Vagina (tissue), 2 donors: Measurements from ENCODE around the gene THBD. TPM values are rescaled to one million over a fixed set of nuclear protein-coding genes. Genes with fewer than 3 reads are reported as not detected.

Source experiments
- DNase-seq, 2 donors: peaks; one replicate each; pipeline ENCODE4 v3.0.0-alpha.2; 2017; ENCODE audit errors: extremely low spot score in 2 of 2
- H3K27ac ChIP-seq: fragments of 200-600 bp; sonication (generic); one replicate; pipeline ENCODE4 v1.5.1; 2019
- H3K27me3 ChIP-seq: fragments of 200-600 bp; sonication (generic); one replicate; pipeline ENCODE4 v1.5.1; 2019
- H3K36me3 ChIP-seq, 2 donors: fragments of 200-600 bp; sonication (generic); one replicate each; pipeline ENCODE4 v1.5.1; 2017 to 2019
- H3K4me1 ChIP-seq: fragments of 200-600 bp; sonication (generic); one replicate; pipeline ENCODE4 v1.5.1; 2019
- H3K4me3 ChIP-seq, 2 donors: fragments of 200-600 bp; sonication (generic); 1 replicate in 1 of 2; 2 replicates in 1 of 2; pipeline ENCODE4 v1.5.1; 2016 to 2019
- H3K9me3 ChIP-seq: fragments of 200-600 bp; sonication (generic); one replicate; pipeline ENCODE4 v1.5.1; 2019
- POLR2A ChIP-seq, 2 donors: fragments of 450-650 bp; IDR thresholded peaks; one replicate each; pipeline ENCODE4 v1.6.1; 2017; ENCODE audit warnings: antibody characterized with exemption in 2 of 2, mild to moderate bottlenecking in 2 of 2, moderate library complexity in 2 of 2
- POLR2AphosphoS5 ChIP-seq, 2 donors: sonication (generic); formaldehyde crosslinking; IDR thresholded peaks; one replicate each; pipeline ENCODE4 v1.9.0; 2017; ENCODE audit warnings: antibody characterized with exemption in 2 of 2, mild to moderate bottlenecking in 2 of 2, low read depth in 1 of 2; ENCODE audit not compliant: insufficient read depth in 1 of 2
- intact Hi-C: fragments of 100-400 bp; cut with DNase I; formaldehyde crosslinking; loops from one replicate; pipeline ENCODE4 v1.15.1; 2023
- total RNA-seq: library from RNA; depleted of rRNA; stranded (reverse); fragments of >200 nt; gene quantifications from one replicate; pipeline ENCODE4 v1.2.3, GENCODE V29; 2016
- TF ChIP-seq, protein P1 (sequence below), 3 experiments: fragments of 450-650 bp in 2 of 3; fragments of 200-600 bp in 1 of 3; sonication (generic) in 1 of 3; IDR thresholded peaks; one replicate each; pipeline ENCODE4 v1.5.1; 2017 to 2019; ENCODE audit warnings: antibody characterized with exemption in 3 of 3, mild to moderate bottlenecking in 2 of 3, moderate library complexity in 2 of 3

Gene THBD
- total RNA-seq, 1 donor from 2014 or later, result 76.9 TPM

DNA sequence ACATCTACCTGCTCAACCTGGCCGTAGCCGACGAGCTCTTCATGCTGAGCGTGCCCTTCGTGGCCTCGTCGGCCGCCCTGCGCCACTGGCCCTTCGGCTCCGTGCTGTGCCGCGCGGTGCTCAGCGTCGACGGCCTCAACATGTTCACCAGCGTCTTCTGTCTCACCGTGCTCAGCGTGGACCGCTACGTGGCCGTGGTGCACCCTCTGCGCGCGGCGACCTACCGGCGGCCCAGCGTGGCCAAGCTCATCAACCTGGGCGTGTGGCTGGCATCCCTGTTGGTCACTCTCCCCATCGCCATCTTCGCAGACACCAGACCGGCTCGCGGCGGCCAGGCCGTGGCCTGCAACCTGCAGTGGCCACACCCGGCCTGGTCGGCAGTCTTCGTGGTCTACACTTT lies 13.7 kb downstream of the THBD start:
- H3K9me3 ChIP-seq, result no peaks in the 10 kb centered on the region
- no peak overlapping the region for H3K4me3 ChIP-seq
- no peaks in the 10 kb centered on the region for H3K36me3 ChIP-seq
- TF ChIP-seq POLR2AphosphoS5 (IDR thresholded peaks at IDR 0.05; ENCODE audit: insufficient read depth in 1 of 2, low read depth in 1 of 2) (no peak), POLR2A (IDR thresholded peaks at IDR 0.05) (no peak)
- TF ChIP-seq, protein P1, sequence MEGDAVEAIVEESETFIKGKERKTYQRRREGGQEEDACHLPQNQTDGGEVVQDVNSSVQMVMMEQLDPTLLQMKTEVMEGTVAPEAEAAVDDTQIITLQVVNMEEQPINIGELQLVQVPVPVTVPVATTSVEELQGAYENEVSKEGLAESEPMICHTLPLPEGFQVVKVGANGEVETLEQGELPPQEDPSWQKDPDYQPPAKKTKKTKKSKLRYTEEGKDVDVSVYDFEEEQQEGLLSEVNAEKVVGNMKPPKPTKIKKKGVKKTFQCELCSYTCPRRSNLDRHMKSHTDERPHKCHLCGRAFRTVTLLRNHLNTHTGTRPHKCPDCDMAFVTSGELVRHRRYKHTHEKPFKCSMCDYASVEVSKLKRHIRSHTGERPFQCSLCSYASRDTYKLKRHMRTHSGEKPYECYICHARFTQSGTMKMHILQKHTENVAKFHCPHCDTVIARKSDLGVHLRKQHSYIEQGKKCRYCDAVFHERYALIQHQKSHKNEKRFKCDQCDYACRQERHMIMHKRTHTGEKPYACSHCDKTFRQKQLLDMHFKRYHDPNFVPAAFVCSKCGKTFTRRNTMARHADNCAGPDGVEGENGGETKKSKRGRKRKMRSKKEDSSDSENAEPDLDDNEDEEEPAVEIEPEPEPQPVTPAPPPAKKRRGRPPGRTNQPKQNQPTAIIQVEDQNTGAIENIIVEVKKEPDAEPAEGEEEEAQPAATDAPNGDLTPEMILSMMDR (IDR thresholded peaks at IDR 0.05), result no peak
- H3K27me3 ChIP-seq, result peaks cover 5% of the 10 kb centered on the region
- peaks cover 4% of the 10 kb centered on the region for H3K4me1 ChIP-seq
- no peak for DNase-seq
- intact Hi-C loops, result no loop called here
- no peak overlapping the region for H3K27ac ChIP-seq

DNA sequence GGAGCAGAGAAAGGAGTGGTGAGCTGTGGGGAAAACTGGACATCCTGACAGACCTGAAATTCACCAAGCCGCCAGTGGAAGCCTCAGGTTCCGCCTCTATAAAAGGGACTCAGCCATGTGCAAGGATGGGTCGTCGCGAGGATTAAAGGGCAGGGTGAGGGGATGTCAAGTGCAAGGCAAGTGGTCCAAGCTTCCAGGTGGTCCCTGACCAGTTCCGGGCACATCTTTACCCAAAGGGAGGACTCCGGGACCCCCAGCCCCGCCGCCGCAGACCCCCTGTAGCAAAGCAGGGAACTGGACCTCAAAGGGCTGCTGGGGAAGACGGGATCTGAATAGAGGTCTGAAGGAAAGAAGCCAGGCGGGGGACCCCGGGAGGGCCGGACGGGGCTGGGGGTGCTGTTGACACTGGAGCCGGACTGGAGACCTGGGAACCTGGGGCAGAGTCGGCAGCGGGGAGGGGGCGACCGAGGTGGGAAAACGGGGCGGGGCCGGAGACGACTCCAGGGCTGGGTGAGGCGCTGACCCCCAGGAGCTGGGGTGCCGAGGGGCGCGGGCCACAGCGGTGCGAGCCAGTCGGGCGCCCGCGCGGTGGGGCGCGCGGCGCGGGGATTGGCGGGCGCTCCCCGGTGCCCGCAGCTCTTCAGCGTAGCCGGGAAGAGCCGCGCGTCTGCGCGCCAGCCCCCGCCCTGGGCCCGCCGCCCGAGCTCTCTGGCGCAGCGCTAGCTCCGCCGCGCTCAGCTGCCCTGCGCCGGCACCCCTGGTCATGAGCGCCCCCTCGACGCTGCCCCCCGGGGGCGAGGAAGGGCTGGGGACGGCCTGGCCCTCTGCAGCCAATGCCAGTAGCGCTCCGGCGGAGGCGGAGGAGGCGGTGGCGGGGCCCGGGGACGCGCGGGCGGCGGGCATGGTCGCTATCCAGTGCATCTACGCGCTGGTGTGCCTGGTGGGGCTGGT lies 14.5 kb downstream of the THBD start, which contains the start of gene SSTR4:
Gene SSTR4 (plus strand): TSS at position 592 of the 951 bp plus-strand sequence. CDS start 172 bp downstream, at position 764.
- Histone ChIP-seq H3K4me3 (peak within 1 kb of the TSS in 1 of 2 donors; percentile 13), H3K9me3 (no peaks in the 10 kb centered on the region), H3K27me3 (peaks cover 5% of the 10 kb centered on the region), H3K36me3 (no peaks in the 10 kb centered on the region), H3K4me1 (peaks cover 4% of the 10 kb centered on the region), H3K27ac (no peak within 1 kb of the TSS)
- intact Hi-C loops, result no loop called here
- TF ChIP-seq POLR2A (IDR thresholded peaks at IDR 0.05) (no peak), POLR2AphosphoS5 (IDR thresholded peaks at IDR 0.05; ENCODE audit: insufficient read depth in 1 of 2, low read depth in 1 of 2) (no peak)
- TF ChIP-seq, protein P1 (IDR thresholded peaks at IDR 0.05), result no peak
- no peak for DNase-seq

DNA sequence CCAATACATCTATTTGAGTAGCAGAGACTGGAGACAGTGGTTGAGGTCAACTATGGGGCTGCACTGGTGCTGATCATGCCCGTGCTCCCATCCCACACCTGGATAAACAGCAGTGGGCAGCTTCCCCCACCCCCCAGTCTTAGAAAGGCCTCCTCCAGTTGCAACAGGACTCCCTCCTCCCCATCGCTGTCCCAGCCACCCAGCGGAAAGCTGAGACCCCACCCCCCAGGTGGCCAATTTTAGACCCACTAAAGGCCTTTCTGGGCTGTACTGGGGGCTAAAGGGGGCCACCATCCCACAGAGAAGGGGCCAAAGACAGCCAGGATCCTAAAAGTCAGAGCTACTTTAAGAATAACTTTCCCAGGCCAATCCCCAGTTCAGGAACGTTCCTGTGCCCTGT lies 15.6 kb downstream of the THBD start:
- Histone ChIP-seq H3K4me1 (peaks cover 4% of the 10 kb centered on the region), H3K27ac (no peak overlapping the region), H3K36me3 (no peaks in the 10 kb centered on the region), H3K27me3 (peaks cover 5% of the 10 kb centered on the region), H3K9me3 (no peaks in the 10 kb centered on the region), H3K4me3 (no peak overlapping the region)
- intact Hi-C loops, result no loop called here
- no peak for TF ChIP-seq POLR2AphosphoS5 (IDR thresholded peaks at IDR 0.05; ENCODE audit: insufficient read depth in 1 of 2, low read depth in 1 of 2)
- TF ChIP-seq POLR2A (IDR thresholded peaks at IDR 0.05), result no peak
- no peak for DNase-seq

DNA sequence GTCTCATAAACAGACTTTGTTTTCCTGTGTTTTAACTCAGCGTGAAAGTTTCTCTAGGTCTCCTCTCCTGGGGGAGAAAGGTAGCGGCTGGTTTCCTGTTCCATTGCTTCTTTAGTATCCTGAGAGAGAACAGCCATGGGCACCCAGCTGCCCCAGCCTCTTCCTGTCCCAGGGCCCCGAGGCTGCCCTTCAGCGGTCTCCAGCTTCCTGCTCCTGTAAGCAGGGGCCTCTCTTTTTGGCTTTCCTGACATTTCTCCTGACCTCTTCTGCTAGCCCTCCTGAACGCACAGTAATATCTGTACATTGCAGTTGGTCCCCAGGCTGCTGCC lies 16.8 kb downstream of the THBD start:
- intact Hi-C loops, result no loop called here
- Histone ChIP-seq H3K27ac (no peak overlapping the region), H3K4me3 (no peak overlapping the region), H3K36me3 (no peaks in the 10 kb centered on the region), H3K4me1 (peaks cover 4% of the 10 kb centered on the region), H3K27me3 (peaks cover 5% of the 10 kb centered on the region), H3K9me3 (no peaks in the 10 kb centered on the region)
- TF ChIP-seq, protein P1 (IDR thresholded peaks at IDR 0.05), result no peak
- TF ChIP-seq POLR2AphosphoS5 (IDR thresholded peaks at IDR 0.05; ENCODE audit: insufficient read depth in 1 of 2, low read depth in 1 of 2) (no peak), POLR2A (IDR thresholded peaks at IDR 0.05) (no peak)
- DNase-seq, result no peak

DNA sequence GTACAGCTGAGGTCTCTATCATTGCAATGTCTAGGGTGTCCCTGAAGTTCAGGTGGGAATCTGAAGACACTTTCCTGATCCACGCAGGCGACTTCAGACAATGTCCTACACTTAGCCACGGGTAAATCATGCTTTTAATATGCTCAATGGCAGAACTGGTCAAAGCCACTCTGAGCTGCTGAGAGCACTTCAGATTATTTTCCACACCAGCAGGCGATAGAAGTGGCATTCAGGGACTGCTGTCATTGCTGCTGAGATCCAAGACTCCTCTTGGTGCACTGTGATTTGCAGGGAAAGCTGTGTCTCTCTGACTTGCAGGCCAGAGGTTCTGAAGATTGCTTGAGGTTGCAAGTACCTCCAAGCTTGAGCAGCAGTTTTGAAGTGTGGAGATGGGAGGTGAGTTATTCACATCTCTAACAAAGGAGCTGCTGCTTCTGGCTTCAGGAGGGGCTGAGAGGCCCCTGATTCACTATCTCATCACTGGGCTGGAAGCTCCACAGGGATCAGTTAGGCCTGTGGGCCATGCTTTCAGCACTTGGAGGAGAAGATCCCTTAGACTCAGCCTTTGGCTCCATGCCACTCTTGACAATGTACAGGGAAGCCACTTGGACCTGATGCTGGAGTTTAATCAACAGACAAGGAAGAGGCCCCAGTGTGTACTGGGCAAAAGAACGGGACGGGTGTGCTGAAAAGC lies 17.3 kb downstream of the THBD start:
- Histone ChIP-seq H3K27ac (no peak overlapping the region), H3K4me3 (no peak overlapping the region), H3K4me1 (peaks cover 4% of the 10 kb centered on the region), H3K27me3 (peaks cover 5% of the 10 kb centered on the region), H3K36me3 (no peaks in the 10 kb centered on the region), H3K9me3 (no peaks in the 10 kb centered on the region)
- TF ChIP-seq POLR2A (IDR thresholded peaks at IDR 0.05) (no peak), POLR2AphosphoS5 (IDR thresholded peaks at IDR 0.05; ENCODE audit: insufficient read depth in 1 of 2, low read depth in 1 of 2) (no peak)
- TF ChIP-seq, protein P1 (IDR thresholded peaks at IDR 0.05), result no peak
- no peak for DNase-seq
- intact Hi-C loops, result no loop called here
